IMR-90 (cell line): ENCODE results near the gene WDR27. TPM values are rescaled to one million over a fixed set of nuclear protein-coding genes. Genes with fewer than 3 reads are reported as not detected.

Experiments
- polyA plus RNA-seq, 3 experiments: library from polyadenylated mRNA; depleted of rRNA; stranded (reverse); fragments of >200 nt; gene quantifications; 2 replicates each; pipeline ENCODE4 v1.2.3, GENCODE V29; 2012; ENCODE audit warnings: low replicate concordance in 1 of 3
- total RNA-seq: library from RNA; depleted of rRNA; stranded (reverse); fragments of >200 nt; gene quantifications from 2 replicates; pipeline ENCODE4 v1.2.3, GENCODE V29; 2012; rRNA removed

Gene WDR27
- total and polyA plus RNA-seq, 2 of the 4 experiments (the other 2 are of a cell fraction), result 7.0 to 18.5 TPM

Other genes with a start within 250 kb of the WDR27 start
- gene C6orf120, start 97 bp upstream of the WDR27 start, total RNA-seq, result 26.7 and 44.2 TPM in 2 replicates
- gene C6orf120, start 97 bp upstream of the WDR27 start, polyA plus RNA-seq (2012; rRNA removed), result 19.7 and 21.4 TPM in 2 replicates
- 7.3 and 12.2 TPM in 2 replicates for gene PHF10, start 22.5 kb upstream of the WDR27 start, total RNA-seq
- gene PHF10, start 22.5 kb upstream of the WDR27 start, polyA plus RNA-seq (2012; rRNA removed), result 12.5 and 15.9 TPM in 2 replicates
- 0.36 and 1.1 TPM in 2 replicates for gene DYNLT2, start 49.5 kb upstream of the WDR27 start, total RNA-seq
- gene DYNLT2, start 49.5 kb upstream of the WDR27 start, polyA plus RNA-seq (2012; rRNA removed), result 0.32 and 0.44 TPM in 2 replicates
- gene ERMARD, start 49.6 kb upstream of the WDR27 start, total RNA-seq, result 15.1 and 17.2 TPM in 2 replicates
- gene ERMARD, start 49.6 kb upstream of the WDR27 start, polyA plus RNA-seq (2012; rRNA removed), result 25.4 and 26.1 TPM in 2 replicates